K562 (cell line): ENCODE results near the gene RFWD3. TPM values are rescaled to one million over a fixed set of nuclear protein-coding genes. Genes with fewer than 3 reads are reported as not detected.

Experiments used
- ATAC-seq: fragments of 200-7000 bp; cut with Tn5 transposase; 3 replicates; pipeline ENCODE4 v1.9.1; 2020; ENCODE audit warnings: moderate library complexity
- BruUV-seq: library from RNA; stranded (reverse); fragments of 400-500 nt; replicated peaks from 2 replicates; lab custom pipeline; 2021; lab: Mats Ljungman, UMichigan
- CTCF ChIA-PET: fragments of 300-600 bp; formaldehyde crosslinking; extraction: SDS; loops from one replicate; lab custom pipeline; 2021; ENCODE audit warnings: low intra/inter-chr PET ratio; lab: Yijun Ruan, JAX
- POLR2A ChIA-PET: fragments of 300-600, 350-650 bp; sonication (Branson Sonifier 250); formaldehyde crosslinking; extraction: SDS; loops from one replicate; lab custom pipeline; 2021; ENCODE audit warnings: antibody characterized with exemption, inconsistent platforms; lab: Yijun Ruan, JAX
- DNase-seq, 4 experiments: peaks; one replicate each; pipeline versions ENCODE4 v3.0.0 to v3.0.0-alpha.2; 2011 to 2018; ENCODE audit warnings: low spot score in 3 of 4, mixed read lengths in 3 of 4; ENCODE audit errors: extremely low read depth in 1 of 4
- FAIRE-seq: peaks from 2 replicates; lab custom pipeline; 2011; peaks lifted over from hg19 to GRCh38; lab: Jason Lieb, UNC
- H2AFZ ChIP-seq: 2 replicates; pipeline ENCODE4 v1.6.0; 2011; ENCODE audit warnings: low read depth, low read length, control low read depth, inconsistent platforms
- H3K27ac ChIP-seq: fragments of 200-600 bp; 3 replicates; pipeline ENCODE4 v1.8.0; 2011; ENCODE audit warnings: low read depth, mild to moderate bottlenecking, control low read depth, inconsistent platforms, low read length, moderate library complexity, mixed read lengths; ENCODE audit errors: extremely low read depth
- H3K27me3 ChIP-seq, 2 experiments: fragments of 300-600 bp in 1 of 2; 2 replicates in 1 of 2; 3 replicates in 1 of 2; pipeline versions ENCODE4 v1.6.0 to v1.8.0; 2011; ENCODE audit warnings: inconsistent platforms in 2 of 2, low read length in 2 of 2, mild to moderate bottlenecking in 1 of 2, mixed read lengths in 1 of 2, moderate library complexity in 1 of 2; ENCODE audit not compliant: control insufficient read depth in 2 of 2, insufficient read depth in 2 of 2
- H3K36me3 ChIP-seq: fragments of 300-600 bp; 3 replicates; pipeline ENCODE4 v1.8.0; 2011; ENCODE audit warnings: mild to moderate bottlenecking, low read length, inconsistent platforms; ENCODE audit not compliant: control insufficient read depth, insufficient read depth
- H3K4me1 ChIP-seq, 2 experiments: fragments of 200-600 bp in 1 of 2; replicated peaks in 1 of 2; 2 replicates in 1 of 2; 3 replicates in 1 of 2; pipeline versions ENCODE4 v1.5.1 to v1.8.0; 2011; ENCODE audit warnings: inconsistent platforms in 2 of 2, low read length in 2 of 2, mild to moderate bottlenecking in 1 of 2, mixed read lengths in 1 of 2, moderate library complexity in 1 of 2; ENCODE audit not compliant: control insufficient read depth in 2 of 2, insufficient read depth in 2 of 2
- H3K4me2 ChIP-seq: 2 replicates; pipeline ENCODE4 v1.6.1; 2011; ENCODE audit warnings: low read length, control low read depth, inconsistent platforms, mixed read lengths; ENCODE audit not compliant: insufficient read depth
- H3K4me3 ChIP-seq: fragments of 200-600 bp; sonication (generic), shearing (Covaris generic); 2 replicates; pipeline ENCODE4 v1.5.1; 2016; ENCODE audit warnings: control low read depth, inconsistent platforms
- H3K79me2 ChIP-seq: fragments of 200-600 bp; 3 replicates; pipeline ENCODE4 v1.8.0; 2011; ENCODE audit warnings: low read length, inconsistent platforms; ENCODE audit not compliant: control insufficient read depth, insufficient read depth
- H3K9ac ChIP-seq, 2 experiments: 2 replicates each; pipeline versions ENCODE4 v1.6.0 to v1.6.1; 2011; ENCODE audit warnings: low read depth in 2 of 2, low read length in 2 of 2, control low read depth in 1 of 2, inconsistent platforms in 1 of 2, mild to moderate bottlenecking in 1 of 2, mixed read lengths in 1 of 2; ENCODE audit not compliant: insufficient read depth in 1 of 2
- H3K9me1 ChIP-seq: one replicate; pipeline ENCODE4 v1.6.0; 2011; ENCODE audit warnings: inconsistent platforms, mild to moderate bottlenecking, low read length, moderate library complexity; ENCODE audit not compliant: control insufficient read depth, insufficient read depth
- H3K9me3 ChIP-seq: replicated peaks from 2 replicates; pipeline ENCODE4 v1.5.1; 2011; ENCODE audit warnings: low read depth, low read length, inconsistent platforms; ENCODE audit not compliant: control insufficient read depth, insufficient read depth
- H4K20me1 ChIP-seq: replicated peaks from 2 replicates; pipeline ENCODE4 v1.6.1; 2011; ENCODE audit warnings: low read length, inconsistent platforms, mixed read lengths; ENCODE audit not compliant: control insufficient read depth, insufficient read depth
- CLOCK ChIP-seq: fragments of 250-450 bp; sonication (Bioruptor Pico); IDR thresholded peaks from 2 replicates; pipeline ENCODE4 v1.4.0; 2020; ENCODE audit warnings: mild to moderate bottlenecking, moderate library complexity, borderline replicate concordance
- HDAC6 ChIP-seq: IDR thresholded peaks from 2 replicates; pipeline ENCODE4 v1.6.1; 2012; ENCODE audit warnings: low read depth, mild to moderate bottlenecking, control low read depth, inconsistent platforms, low read length, moderate library complexity
- HLTF ChIP-seq: fragments of 450-650 bp; IDR thresholded peaks from 2 replicates; pipeline ENCODE4 v1.6.1; 2016
- TCFL5 ChIP-seq: fragments of 250-450 bp; sonication (Bioruptor Pico); conservative IDR thresholded peaks from 2 replicates; pipeline ENCODE4 v1.6.1; 2021; ENCODE audit warnings: mild to moderate bottlenecking, moderate library complexity, matching md5 sums
- VEZF1 ChIP-seq: fragments of 200-800 bp; sonication (Bioruptor generic); IDR thresholded peaks from 2 replicates; pipeline ENCODE4 v1.6.1; 2017; ENCODE audit warnings: missing genetic modification characterization, missing compliant biosample characterization
- ZNF184 ChIP-seq: sonication (generic); formaldehyde crosslinking; IDR thresholded peaks from 2 replicates; pipeline ENCODE4 v1.5.0; 2020; ENCODE audit warnings: missing genetic modification reagents
- ZNF217 ChIP-seq: sonication (generic); formaldehyde crosslinking; IDR thresholded peaks from 2 replicates; pipeline ENCODE4 v1.8.0; 2022; ENCODE audit warnings: mild to moderate bottlenecking, missing genetic modification reagents
- ZNF561 ChIP-seq: fragments of 450-650 bp; formaldehyde crosslinking; conservative IDR thresholded peaks from 2 replicates; pipeline ENCODE4 v1.4.0; 2020; ENCODE audit warnings: mild to moderate bottlenecking, moderate library complexity
- WGBS: fragments of 100-300 bp; shearing (Covaris generic); methylation state at CpG from one replicate; pipeline ENCODE4 v1.1.6; 2016; ENCODE audit warnings: low coverage, mixed read lengths; ENCODE audit not compliant: insufficient coverage; ENCODE audit errors: missing lambda C conversion rate; 5-methylcytosine and 5-hydroxymethylcytosine counted together
- in situ Hi-C: fragments of 300-500 bp; cut with MboI; formaldehyde crosslinking; loops from 4 replicates; pipeline ENCODE4 v1.15.0; 2018; ENCODE audit warnings: inconsistent platforms, mixed read lengths
- intact Hi-C: fragments of 100-400 bp; cut with micrococcal nuclease; formaldehyde crosslinking; loops from 2 replicates; pipeline ENCODE4 v1.14.2; 2022
- polyA plus RNA-seq, 8 experiments: library from polyadenylated mRNA; depleted of rRNA in 4 of 8; stranded (reverse) in 5 of 8; unstranded in 3 of 8; fragments of >200 nt; fragmentation: Nextera tagmentation in 2 of 8; fragmentation: Illumina TruSeq in 1 of 8; extraction: Ambion mirVana in 2 of 8; extraction: Trizol in 1 of 8; gene quantifications; 2 replicates each; pipeline versions ENCODE4 v1.2.1 to v1.2.3, GENCODE V29; 2011 to 2014; ENCODE audit warnings: inconsistent platforms in 1 of 8, missing spikeins in 1 of 8
- total RNA-seq, 7 experiments: library from RNA; depleted of rRNA in 6 of 7; stranded (reverse); fragments of >200 nt in 6 of 7; fragmentation: Illumina TruSeq in 2 of 7; extraction: Trizol in 2 of 7; gene quantifications; 2 replicates each; pipeline versions ENCODE4 v1.2.1 to v1.2.3, GENCODE V29; 2011 to 2021; ENCODE audit warnings: low replicate concordance in 1 of 7
- TF ChIP-seq, protein P1 (sequence below), 2 experiments: fragments of 450-650 bp in 1 of 2; sonication (generic) in 1 of 2; formaldehyde crosslinking in 1 of 2; IDR thresholded peaks; 2 replicates each; pipeline versions ENCODE4 v1.7.1 to v1.9.0; 2016 to 2022; ENCODE audit warnings: inconsistent platforms in 1 of 2, mild to moderate bottlenecking in 1 of 2, missing genetic modification reagents in 1 of 2

Gene RFWD3
- total and polyA plus RNA-seq, 9 of the 15 experiments (the other 6 are each of a cell fraction or from before 2014, with no cell fraction given), result 20.8 to 121 (median 79.0) TPM

DNA sequence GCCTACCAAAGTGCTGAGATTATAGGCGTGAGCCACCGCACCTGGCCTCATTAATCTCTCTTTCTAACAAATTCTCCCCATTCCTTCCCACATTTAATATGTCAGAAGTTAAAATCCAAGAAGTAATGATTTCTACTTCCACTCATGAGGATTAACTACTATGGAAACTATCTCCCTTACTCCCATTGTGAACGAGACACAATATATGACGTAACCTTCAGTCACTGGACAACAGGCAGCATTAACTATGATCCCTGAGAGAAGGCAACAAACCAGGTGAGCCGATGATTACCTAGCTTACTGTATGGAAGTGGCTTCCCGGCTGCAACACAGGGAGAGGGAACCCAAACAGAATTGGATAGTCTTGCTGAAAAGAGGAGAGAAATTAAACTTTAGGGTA lies 79.7 kb downstream of the RFWD3 start:
- no peak overlapping the region for H3K4me3 ChIP-seq
- peaks cover 51% of the 10 kb centered on the region for H3K79me2 ChIP-seq
- peaks cover 0 to 8% of the 10 kb centered on the region in 2 experiments; a peak in 3 of 5 replicates for H3K4me1 ChIP-seq
- H3K4me2 ChIP-seq, result no peak overlapping the region
- intact Hi-C loops (no loop called here), in situ Hi-C loops (no loop called here)
- H3K9me1 ChIP-seq, result no peaks in the 10 kb centered on the region
- 0 out of 2 replicates have a peak, but pooled peaks cover 10% of the 10 kb centered on the region for H4K20me1 ChIP-seq
- WGBS, result 45% methylated on average over 6 of the region's 6 CpGs
- H3K9me3 ChIP-seq, result no peaks in the 10 kb centered on the region
- ATAC-seq, result peak; percentile 40; the same call in 2 of the 3 replicates
- H2AFZ ChIP-seq, result no peak overlapping the region
- H3K36me3 ChIP-seq, result peaks cover 4% of the 10 kb centered on the region; the same call in 1 of the 3 replicates
- peak overlapping the region; percentile 38; the same call in 2 of the 3 replicates for H3K27ac ChIP-seq
- BruUV-seq, result no TSS peak
- no peak for DNase-seq
- no peaks in the 10 kb centered on the region for H3K27me3 ChIP-seq
- peak; percentile 70 for FAIRE-seq
- no peak overlapping the region for H3K9ac ChIP-seq
- CTCF ChIA-PET, result no interaction called here
- POLR2A ChIA-PET, result no interaction called here
- TF ChIP-seq CLOCK (CRISPR knock-in tag) (no peak), HDAC6 (no peak), HLTF (no peak), TCFL5 (CRISPR knock-in tag) (no peak), ZNF561 (CRISPR knock-in tag) (no peak), VEZF1 (CRISPR knock-in tag) (no peak), ZNF184 (CRISPR knock-in tag) (no peak), ZNF217 (CRISPR knock-in tag) (no peak)
- TF ChIP-seq, protein P1, sequence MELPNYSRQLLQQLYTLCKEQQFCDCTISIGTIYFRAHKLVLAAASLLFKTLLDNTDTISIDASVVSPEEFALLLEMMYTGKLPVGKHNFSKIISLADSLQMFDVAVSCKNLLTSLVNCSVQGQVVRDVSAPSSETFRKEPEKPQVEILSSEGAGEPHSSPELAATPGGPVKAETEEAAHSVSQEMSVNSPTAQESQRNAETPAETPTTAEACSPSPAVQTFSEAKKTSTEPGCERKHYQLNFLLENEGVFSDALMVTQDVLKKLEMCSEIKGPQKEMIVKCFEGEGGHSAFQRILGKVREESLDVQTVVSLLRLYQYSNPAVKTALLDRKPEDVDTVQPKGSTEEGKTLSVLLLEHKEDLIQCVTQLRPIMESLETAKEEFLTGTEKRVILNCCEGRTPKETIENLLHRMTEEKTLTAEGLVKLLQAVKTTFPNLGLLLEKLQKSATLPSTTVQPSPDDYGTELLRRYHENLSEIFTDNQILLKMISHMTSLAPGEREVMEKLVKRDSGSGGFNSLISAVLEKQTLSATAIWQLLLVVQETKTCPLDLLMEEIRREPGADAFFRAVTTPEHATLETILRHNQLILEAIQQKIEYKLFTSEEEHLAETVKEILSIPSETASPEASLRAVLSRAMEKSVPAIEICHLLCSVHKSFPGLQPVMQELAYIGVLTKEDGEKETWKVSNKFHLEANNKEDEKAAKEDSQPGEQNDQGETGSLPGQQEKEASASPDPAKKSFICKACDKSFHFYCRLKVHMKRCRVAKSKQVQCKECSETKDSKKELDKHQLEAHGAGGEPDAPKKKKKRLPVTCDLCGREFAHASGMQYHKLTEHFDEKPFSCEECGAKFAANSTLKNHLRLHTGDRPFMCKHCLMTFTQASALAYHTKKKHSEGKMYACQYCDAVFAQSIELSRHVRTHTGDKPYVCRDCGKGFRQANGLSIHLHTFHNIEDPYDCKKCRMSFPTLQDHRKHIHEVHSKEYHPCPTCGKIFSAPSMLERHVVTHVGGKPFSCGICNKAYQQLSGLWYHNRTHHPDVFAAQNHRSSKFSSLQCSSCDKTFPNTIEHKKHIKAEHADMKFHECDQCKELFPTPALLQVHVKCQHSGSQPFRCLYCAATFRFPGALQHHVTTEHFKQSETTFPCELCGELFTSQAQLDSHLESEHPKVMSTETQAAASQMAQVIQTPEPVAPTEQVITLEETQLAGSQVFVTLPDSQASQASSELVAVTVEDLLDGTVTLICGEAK (IDR thresholded peaks at IDR 0.05), result no peak
- TF ChIP-seq, protein P1 (CRISPR knock-in tag; IDR thresholded peaks at IDR 0.05), result no peak
